Cardiac muscle cell (in vitro differentiated cells and primary cell): ENCODE results near the gene ANKRD44. TPM values are rescaled to one million over a fixed set of nuclear protein-coding genes. Genes with fewer than 3 reads are reported as not detected.

Source experiments
- DNase-seq, 2 donors: peaks; one replicate each; pipeline versions ENCODE4 v3.0.0 to v3.0.0-alpha.2; 2010 to 2017; ENCODE audit warnings: low read depth in 1 of 2, low spot score in 1 of 2
- H3K27ac ChIP-seq: fragments of 200-600 bp; sonication (generic); 2 replicates; pipeline ENCODE4 v1.5.1; 2016
- H3K27me3 ChIP-seq: fragments of 200-600 bp; sonication (generic); 2 replicates; pipeline ENCODE4 v1.6.0; 2016; ENCODE audit warnings: control low read depth
- H3K36me3 ChIP-seq: fragments of 200-600 bp; sonication (generic); 2 replicates; pipeline ENCODE4 v1.5.1; 2016; ENCODE audit warnings: control low read depth
- H3K4me1 ChIP-seq: fragments of 200-600 bp; sonication (generic); 2 replicates; pipeline ENCODE4 v1.8.1; 2017; ENCODE audit warnings: low read depth, mild to moderate bottlenecking, mixed run types
- H3K4me3 ChIP-seq: fragments of 200-600 bp; sonication (generic); 2 replicates; pipeline ENCODE4 v1.5.1; 2016; ENCODE audit warnings: mild to moderate bottlenecking
- H3K9me3 ChIP-seq: fragments of 200-600 bp; sonication (generic); 2 replicates; pipeline ENCODE4 v1.5.1; 2017; ENCODE audit warnings: low read depth, mild to moderate bottlenecking, control low read depth
- polyA plus RNA-seq: library from polyadenylated mRNA; unstranded; fragments of >200 nt; fragmentation: Nextera tagmentation; extraction: Ambion mirVana; gene quantifications from 2 replicates; pipeline ENCODE4 v1.2.1, GENCODE V29; 2016
- total RNA-seq: library from RNA; depleted of rRNA; stranded (reverse); fragments of >200 nt; gene quantifications from 2 replicates; pipeline ENCODE4 v1.2.3, GENCODE V29; 2016
- TF ChIP-seq, protein P1 (sequence below): IDR thresholded peaks from 2 replicates; pipeline ENCODE4 v1.5.1; 2012; ENCODE audit warnings: low read depth, mild to moderate bottlenecking, low read length

The ANKRD44 gene
- total and polyA plus RNA-seq, 2 experiments from 2014 or later = 4.0 to 5.0 TPM

DNA sequence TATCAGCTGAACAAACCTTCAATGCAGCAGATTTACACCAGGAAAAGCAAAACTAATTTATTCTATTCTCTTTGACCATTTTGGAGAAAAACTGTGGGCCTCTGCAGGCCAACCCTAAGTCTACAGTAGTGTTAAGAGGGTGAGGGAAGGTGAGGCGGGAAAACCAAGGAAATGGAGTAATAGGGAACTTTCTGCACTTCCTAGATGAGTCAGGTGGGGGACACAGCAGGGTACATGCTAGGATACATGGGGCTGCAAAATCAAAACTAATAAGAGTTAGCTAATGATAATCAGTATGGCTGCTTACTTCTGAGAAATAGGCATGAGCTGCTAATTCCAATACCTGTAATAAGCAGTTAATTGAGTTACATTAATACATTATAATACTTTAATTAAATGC, 318.1 kb downstream of the ANKRD44 start:
- no peak overlapping the region for H3K4me3 ChIP-seq
- peaks cover 14% of the 10 kb centered on the region for H3K4me1 ChIP-seq
- no peaks in the 10 kb centered on the region for H3K9me3 ChIP-seq
- no peak for DNase-seq
- TF ChIP-seq, protein P1, sequence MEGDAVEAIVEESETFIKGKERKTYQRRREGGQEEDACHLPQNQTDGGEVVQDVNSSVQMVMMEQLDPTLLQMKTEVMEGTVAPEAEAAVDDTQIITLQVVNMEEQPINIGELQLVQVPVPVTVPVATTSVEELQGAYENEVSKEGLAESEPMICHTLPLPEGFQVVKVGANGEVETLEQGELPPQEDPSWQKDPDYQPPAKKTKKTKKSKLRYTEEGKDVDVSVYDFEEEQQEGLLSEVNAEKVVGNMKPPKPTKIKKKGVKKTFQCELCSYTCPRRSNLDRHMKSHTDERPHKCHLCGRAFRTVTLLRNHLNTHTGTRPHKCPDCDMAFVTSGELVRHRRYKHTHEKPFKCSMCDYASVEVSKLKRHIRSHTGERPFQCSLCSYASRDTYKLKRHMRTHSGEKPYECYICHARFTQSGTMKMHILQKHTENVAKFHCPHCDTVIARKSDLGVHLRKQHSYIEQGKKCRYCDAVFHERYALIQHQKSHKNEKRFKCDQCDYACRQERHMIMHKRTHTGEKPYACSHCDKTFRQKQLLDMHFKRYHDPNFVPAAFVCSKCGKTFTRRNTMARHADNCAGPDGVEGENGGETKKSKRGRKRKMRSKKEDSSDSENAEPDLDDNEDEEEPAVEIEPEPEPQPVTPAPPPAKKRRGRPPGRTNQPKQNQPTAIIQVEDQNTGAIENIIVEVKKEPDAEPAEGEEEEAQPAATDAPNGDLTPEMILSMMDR = no peak
- H3K27me3 ChIP-seq = no peaks in the 10 kb centered on the region
- H3K36me3 ChIP-seq = no peaks in the 10 kb centered on the region
- H3K27ac ChIP-seq = no peak overlapping the region

DNA sequence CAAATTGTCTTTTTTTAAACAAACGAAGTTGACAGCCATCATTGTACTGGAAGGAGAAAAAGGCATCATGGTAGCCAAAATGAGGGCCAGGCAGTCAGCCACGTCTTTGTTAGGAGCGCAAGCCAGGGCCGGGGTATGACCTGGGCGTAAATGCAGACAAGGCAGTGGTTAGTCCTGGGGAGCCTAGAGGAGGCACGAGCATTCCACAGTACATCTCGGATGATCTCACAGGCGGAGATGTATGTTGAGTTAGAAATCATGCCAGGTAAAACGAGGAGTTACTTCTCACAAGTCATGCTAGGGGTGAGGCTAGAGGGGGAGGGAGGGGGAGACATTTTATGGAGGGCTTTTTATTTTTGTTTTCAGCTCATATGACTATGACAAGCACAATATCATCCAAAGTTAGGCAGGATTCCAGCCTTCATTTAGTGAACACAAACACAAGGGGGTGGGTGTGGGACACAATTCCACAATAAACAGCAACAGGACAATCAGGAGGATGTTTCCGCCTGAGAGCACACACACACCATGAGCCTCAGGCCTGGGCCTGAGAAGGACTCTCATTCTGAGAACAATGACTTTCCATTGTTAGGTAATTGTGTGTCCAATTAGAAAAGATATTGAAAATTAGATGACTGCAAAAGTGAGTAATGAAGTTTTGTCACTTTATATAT, 319.7 kb downstream of the ANKRD44 start:
- Histone ChIP-seq H3K27me3 (no peaks in the 10 kb centered on the region), H3K4me3 (no peak overlapping the region), H3K9me3 (no peaks in the 10 kb centered on the region), H3K4me1 (peaks cover 20% of the 10 kb centered on the region), H3K27ac (no peak overlapping the region), H3K36me3 (no peaks in the 10 kb centered on the region)
- no peak for DNase-seq
- TF ChIP-seq, protein P1 = no peak

DNA sequence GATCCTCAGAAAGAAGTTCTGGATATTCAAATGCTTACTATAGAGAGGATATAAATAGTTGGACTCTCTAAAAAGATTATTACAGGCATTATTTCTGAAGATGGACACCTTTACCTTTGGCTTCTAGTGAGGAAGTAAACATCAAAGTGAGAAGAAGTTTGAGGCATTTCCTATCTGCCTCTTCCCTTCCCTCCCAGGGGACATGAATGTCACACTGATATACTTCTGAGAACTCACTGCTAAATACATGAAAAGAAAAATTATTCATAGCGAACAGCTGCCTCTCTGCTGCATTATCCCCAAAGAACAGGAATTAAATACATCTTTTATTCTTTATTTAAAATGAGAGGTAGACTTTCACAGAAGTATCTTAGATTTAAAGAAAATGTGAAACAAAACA, 320.5 kb downstream of the ANKRD44 start:
- Histone ChIP-seq H3K4me3 (no peak overlapping the region), H3K27ac (no peak overlapping the region), H3K27me3 (no peaks in the 10 kb centered on the region), H3K36me3 (no peaks in the 10 kb centered on the region), H3K9me3 (no peaks in the 10 kb centered on the region), H3K4me1 (peaks cover 20% of the 10 kb centered on the region)
- no peak for DNase-seq
- TF ChIP-seq, protein P1 = no peak

DNA sequence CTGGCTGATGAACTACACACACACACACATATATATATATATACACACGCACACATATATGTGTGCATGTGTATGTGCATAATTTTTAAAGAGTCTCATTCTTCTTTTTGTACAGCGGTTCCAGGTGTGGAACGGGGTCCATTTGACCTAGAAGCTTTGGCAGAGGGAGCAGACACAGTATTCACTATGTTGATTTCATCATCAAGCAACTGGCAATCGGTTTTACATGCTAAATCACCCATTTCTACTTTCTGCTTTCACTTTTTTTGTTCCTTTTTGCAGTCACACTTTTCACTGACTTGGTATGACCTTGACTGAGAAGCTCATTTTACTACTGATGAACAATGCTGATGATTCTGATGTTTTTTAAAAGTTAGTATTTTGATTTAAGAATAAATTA, 321.1 kb downstream of the ANKRD44 start:
- Histone ChIP-seq H3K4me1 (peaks cover 20% of the 10 kb centered on the region), H3K36me3 (no peaks in the 10 kb centered on the region), H3K27ac (no peak overlapping the region), H3K27me3 (no peaks in the 10 kb centered on the region), H3K4me3 (no peak overlapping the region), H3K9me3 (no peaks in the 10 kb centered on the region)
- no peak for DNase-seq
- TF ChIP-seq, protein P1 = no peak

DNA sequence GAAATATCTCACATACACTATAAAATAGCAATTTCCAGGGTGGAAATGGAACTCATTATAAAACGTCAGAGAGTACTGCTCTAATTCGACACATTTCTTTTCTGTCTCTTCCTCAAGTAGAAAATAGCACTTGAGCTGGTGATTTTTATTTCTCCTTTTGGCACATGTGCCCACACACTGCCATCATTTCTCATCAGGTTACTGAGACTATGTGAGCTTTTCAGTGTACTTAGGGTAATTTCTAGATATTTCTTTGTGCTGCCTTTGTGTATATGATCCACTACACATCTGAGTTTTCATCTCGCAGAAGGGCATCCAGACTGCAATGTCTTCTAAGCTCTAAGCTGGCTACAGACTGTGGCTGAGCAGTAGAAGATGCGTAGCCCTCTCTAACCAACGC, 321.9 kb downstream of the ANKRD44 start:
- Histone ChIP-seq H3K4me1 (peaks cover 20% of the 10 kb centered on the region), H3K4me3 (no peak overlapping the region), H3K36me3 (no peaks in the 10 kb centered on the region), H3K27ac (no peak overlapping the region), H3K9me3 (no peaks in the 10 kb centered on the region), H3K27me3 (no peaks in the 10 kb centered on the region)
- TF ChIP-seq, protein P1 = no peak
- DNase-seq = no peak
